Keratinocyte (primary cell): ENCODE measurements around the gene SCGB1A1. TPM values are rescaled to one million over a fixed set of nuclear protein-coding genes. Genes with fewer than 3 reads are reported as not detected.

Experiments
- DNase-seq: peaks from one replicate; pipeline ENCODE4 v3.0.0-alpha.2; 2011; ENCODE audit warnings: low read depth, missing footprints, low spot score
- FAIRE-seq: peaks from 2 replicates; lab custom pipeline; 2011; peaks lifted over from hg19 to GRCh38; lab: Jason Lieb, UNC
- H2AFZ ChIP-seq: 2 replicates; pipeline ENCODE4 v1.6.0; 2012; ENCODE audit warnings: low read length, control low read depth, inconsistent platforms; ENCODE audit not compliant: control insufficient read depth
- H3K27ac ChIP-seq: 2 replicates; pipeline ENCODE4 v1.5.1; 2011; ENCODE audit warnings: low read length; ENCODE audit not compliant: control insufficient read depth, insufficient read depth
- H3K27me3 ChIP-seq: 3 replicates; pipeline ENCODE4 v1.6.0; 2011; ENCODE audit warnings: low read length; ENCODE audit not compliant: control insufficient read depth, insufficient read depth; ENCODE audit errors: extremely low read depth
- H3K36me3 ChIP-seq, 2 experiments: 2 replicates in 1 of 2; 3 replicates in 1 of 2; pipeline ENCODE4 v1.5.1; 2011; ENCODE audit warnings: low read length in 2 of 2, mild to moderate bottlenecking in 1 of 2; ENCODE audit not compliant: control insufficient read depth in 2 of 2, insufficient read depth in 2 of 2; ENCODE audit errors: extremely low read depth in 1 of 2
- H3K4me1 ChIP-seq: 3 replicates; pipeline ENCODE4 v1.5.1; 2011; ENCODE audit warnings: low read length; ENCODE audit not compliant: control insufficient read depth, insufficient read depth; ENCODE audit errors: extremely low read depth
- H3K4me2 ChIP-seq: 3 replicates; pipeline ENCODE4 v1.6.0; 2011; ENCODE audit warnings: low read depth, low read length; ENCODE audit not compliant: control insufficient read depth, insufficient read depth; ENCODE audit errors: extremely low read depth
- H3K4me3 ChIP-seq, 3 experiments: fragments of 200-600 bp in 1 of 3; sonication (generic) in 1 of 3; 2 replicates in 2 of 3; 3 replicates in 1 of 3; pipeline ENCODE4 v1.5.1; 2011 to 2016; ENCODE audit warnings: low read length in 3 of 3, mild to moderate bottlenecking in 3 of 3, control low read depth in 2 of 3, inconsistent platforms in 1 of 3, low read depth in 1 of 3, mixed read lengths in 1 of 3, mixed run types in 1 of 3, moderate library complexity in 1 of 3; ENCODE audit not compliant: control insufficient read depth in 2 of 3, insufficient read depth in 2 of 3; ENCODE audit errors: extremely low read depth in 1 of 3
- H3K79me2 ChIP-seq: 2 replicates; pipeline ENCODE4 v1.6.0; 2012; ENCODE audit warnings: low read length; ENCODE audit not compliant: control insufficient read depth, insufficient read depth
- H3K9ac ChIP-seq: 3 replicates; pipeline ENCODE4 v1.6.0; 2011; ENCODE audit warnings: low read length; ENCODE audit not compliant: control insufficient read depth, insufficient read depth; ENCODE audit errors: extremely low read depth
- H3K9me1 ChIP-seq: 3 replicates; pipeline ENCODE4 v1.6.0; 2011; ENCODE audit warnings: low read length; ENCODE audit not compliant: control insufficient read depth, insufficient read depth; ENCODE audit errors: extremely low read depth
- H3K9me3 ChIP-seq: 2 replicates; pipeline ENCODE4 v1.5.1; 2012; ENCODE audit warnings: low read depth, low read length; ENCODE audit not compliant: control insufficient read depth
- H4K20me1 ChIP-seq: 3 replicates; pipeline ENCODE4 v1.6.0; 2011; ENCODE audit warnings: low read length; ENCODE audit not compliant: control insufficient read depth, insufficient read depth; ENCODE audit errors: extremely low read depth
- CTCF ChIP-seq, 3 experiments: IDR thresholded peaks in 1 of 3; conservative IDR thresholded peaks in 1 of 3; optimal IDR thresholded peaks in 1 of 3; 2 replicates in 2 of 3; 3 replicates in 1 of 3; pipeline versions ENCODE3 to v1.5.1; 2011; ENCODE audit warnings: low read length in 3 of 3, mild to moderate bottlenecking in 3 of 3, moderate library complexity in 2 of 3, control low read depth in 1 of 3, inconsistent platforms in 1 of 3; ENCODE audit not compliant: insufficient read depth in 2 of 3; ENCODE audit errors: extremely low read depth in 1 of 3
- EZH2 ChIP-seq: IDR thresholded peaks from one replicate; pipeline ENCODE4 v1.6.1; 2012; ENCODE audit warnings: inconsistent platforms, mild to moderate bottlenecking, low read length, moderate library complexity
- dilution Hi-C: fragments of 300-500 bp; cut with MboI; formaldehyde crosslinking; loops from one replicate; pipeline ENCODE4 v1.7.0; 2020; ENCODE audit warnings: low sequenced_read_pairs; ENCODE audit not compliant: extremely low pct_ligation_motif_present
- polyA plus RNA-seq, 5 experiments: library from polyadenylated mRNA; depleted of rRNA in 3 of 5; stranded (reverse) in 3 of 5; stranded (forward) in 1 of 5; unstranded in 1 of 5; fragments of >200 nt; gene quantifications; 1 replicate in 1 of 5; 2 replicates in 3 of 5; 3 replicates in 1 of 5; pipeline versions ENCODE4 v1.2.1 to v1.2.3, GENCODE V29; 2011 to 2012; ENCODE audit warnings: missing spikeins in 2 of 5, low read depth in 1 of 5, low replicate concordance in 1 of 5

Gene SCGB1A1
- polyA plus RNA-seq, 1 donor (not counting 4 experiments of a cell fraction or from before 2014, with no cell fraction given) = not detected

GRCh38 chr11:62416596-62416995, 2.2 kb upstream of the SCGB1A1 start:
- no peaks in the 10 kb centered on the region for H3K36me3 ChIP-seq
- H3K4me2 ChIP-seq = no peak overlapping the region
- no peaks in the 10 kb centered on the region for H3K9me3 ChIP-seq
- H3K4me3 ChIP-seq = no peak overlapping the region
- no peaks in the 10 kb centered on the region for H4K20me1 ChIP-seq
- FAIRE-seq = no peak
- no peak overlapping the region for H2AFZ ChIP-seq
- TF ChIP-seq EZH2 (no peak), CTCF (optimal IDR thresholded peaks at IDR 0.05 in 1 of 3, IDR thresholded peaks at IDR 0.05 in 1 of 3, conservative IDR thresholded peaks at IDR 0.05 in 1 of 3; ENCODE audit: extremely low read depth in 1 of 3, insufficient read depth in 2 of 3, low read length in 3 of 3) (no peak)
- dilution Hi-C loops = no loop called here
- H3K9me1 ChIP-seq = no peaks in the 10 kb centered on the region
- H3K27ac ChIP-seq = no peak overlapping the region
- H3K79me2 ChIP-seq = no peaks in the 10 kb centered on the region
- no peaks in the 10 kb centered on the region for H3K27me3 ChIP-seq
- DNase-seq = no peak
- H3K9ac ChIP-seq = no peak overlapping the region
- H3K4me1 ChIP-seq = peaks cover 6% of the 10 kb centered on the region

- Histone ChIP-seq H3K4me3 (no peak overlapping the region), H3K9me1 (no peaks in the 10 kb centered on the region), H4K20me1 (no peaks in the 10 kb centered on the region), H3K4me2 (no peak overlapping the region), H3K4me1 (peaks cover 2% of the 10 kb centered on the region), H3K79me2 (no peaks in the 10 kb centered on the region), H2AFZ (no peak overlapping the region), H3K9me3 (no peaks in the 10 kb centered on the region), H3K27me3 (peaks cover 3% of the 10 kb centered on the region), H3K27ac (no peak overlapping the region), H3K36me3 (no peaks in the 10 kb centered on the region), H3K9ac (no peak overlapping the region)
- dilution Hi-C loops = no loop called here
- DNase-seq (no peak), FAIRE-seq (no peak)
- TF ChIP-seq EZH2 (no peak), CTCF (optimal IDR thresholded peaks at IDR 0.05 in 1 of 3, IDR thresholded peaks at IDR 0.05 in 1 of 3, conservative IDR thresholded peaks at IDR 0.05 in 1 of 3; ENCODE audit: extremely low read depth in 1 of 3, insufficient read depth in 2 of 3, low read length in 3 of 3) (no peak)
Observed at GRCh38 chr11:62418136-62418535, 697 bp upstream of the SCGB1A1 start.
